Osteoblast (primary cell): ENCODE data around the gene VAX1. TPM values are rescaled to one million over a fixed set of nuclear protein-coding genes. Genes with fewer than 3 reads are reported as not detected.

ENCODE experiments used
- DNase-seq: peaks from one replicate; pipeline ENCODE4 v3.0.0; 2011; ENCODE audit warnings: low spot score, mixed read lengths; ENCODE audit not compliant: insufficient read length; ENCODE audit errors: missing footprints
- H2AFZ ChIP-seq: 2 replicates; pipeline ENCODE4 v1.6.0; 2011; ENCODE audit warnings: mild to moderate bottlenecking, low read length
- H3K27ac ChIP-seq: 2 replicates; pipeline ENCODE4 v1.5.1; 2011; ENCODE audit warnings: mild to moderate bottlenecking, low read depth, low read length, moderate library complexity
- H3K27me3 ChIP-seq: 2 replicates; pipeline ENCODE4 v1.6.0; 2012; ENCODE audit warnings: mild to moderate bottlenecking, control low read depth, inconsistent platforms, low read length, moderate library complexity; ENCODE audit not compliant: insufficient read depth
- H3K36me3 ChIP-seq: 2 replicates; pipeline ENCODE4 v1.5.1; 2011; ENCODE audit warnings: mild to moderate bottlenecking, low read length, control low read depth, moderate library complexity; ENCODE audit not compliant: insufficient read depth
- H3K4me1 ChIP-seq: 2 replicates; pipeline ENCODE4 v1.5.1; 2011; ENCODE audit warnings: mild to moderate bottlenecking, low read length, control low read depth, moderate library complexity; ENCODE audit not compliant: insufficient read depth
- H3K4me2 ChIP-seq: 2 replicates; pipeline ENCODE4 v1.6.0; 2011; ENCODE audit warnings: mild to moderate bottlenecking, low read length; ENCODE audit not compliant: insufficient read depth
- H3K4me3 ChIP-seq: fragments of 200-600 bp; sonication (generic); 3 replicates; pipeline ENCODE4 v1.5.1; 2012; ENCODE audit warnings: mild to moderate bottlenecking, low read length, inconsistent platforms; ENCODE audit not compliant: insufficient read depth
- H3K79me2 ChIP-seq: 2 replicates; pipeline ENCODE4 v1.6.0; 2012; ENCODE audit warnings: mild to moderate bottlenecking, low read length, control low read depth, inconsistent platforms; ENCODE audit not compliant: insufficient read depth
- H3K9me3 ChIP-seq: 2 replicates; pipeline ENCODE4 v1.5.1; 2011; ENCODE audit warnings: low read depth, low read length, control low read depth
- H4K20me1 ChIP-seq: 2 replicates; pipeline ENCODE4 v1.6.0; 2012; ENCODE audit warnings: mild to moderate bottlenecking, low read length, control low read depth; ENCODE audit not compliant: insufficient read depth
- CTCF ChIP-seq: IDR thresholded peaks from 2 replicates; pipeline ENCODE4 v1.5.1; 2011; ENCODE audit warnings: mild to moderate bottlenecking, low read depth, low read length, moderate library complexity; ENCODE audit errors: extremely low read depth
- total RNA-seq: library from RNA; depleted of rRNA; stranded (reverse); fragments of >200 nt; gene quantifications from 2 replicates; pipeline ENCODE4 v1.2.3, GENCODE V29; 2012

VAX1 gene
- total RNA-seq, 1 donor, result not detected

- DNase-seq, result peak; percentile 97
These were observed 30.0 kb upstream of the VAX1 start for GRCh38 chr10:117167789-117168674.

DNA sequence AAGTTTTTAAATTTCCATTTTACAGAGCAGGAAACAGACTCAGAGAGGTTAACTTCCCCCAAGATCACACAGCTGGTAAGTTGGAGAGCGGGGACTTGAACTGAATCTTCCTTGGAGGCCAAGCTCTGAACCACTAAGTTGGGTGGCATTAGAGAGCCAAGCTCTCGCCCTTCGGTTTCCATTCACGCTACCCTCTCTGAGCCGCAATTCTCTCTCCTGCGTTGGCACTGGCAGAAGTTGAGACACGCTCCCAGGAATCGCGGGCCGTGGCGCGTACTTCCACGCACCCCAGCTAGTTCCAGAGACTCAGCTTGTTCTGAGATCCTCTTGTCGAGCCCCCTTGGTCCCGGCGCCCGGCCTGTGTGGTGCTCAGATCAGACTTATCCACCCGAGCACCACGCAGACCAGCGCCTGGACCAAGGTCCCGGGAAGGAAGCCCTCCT is 29.3 kb upstream of the VAX1 start:
- Histone ChIP-seq H3K36me3 (no peaks in the 10 kb centered on the region), H3K9me3 (no peaks in the 10 kb centered on the region), H3K4me2 (peak overlapping the region; percentile 56), H3K27me3 (peaks cover 98% of the 10 kb centered on the region), H3K4me1 (no peaks in the 10 kb centered on the region), H3K79me2 (no peaks in the 10 kb centered on the region), H3K4me3 (no peak overlapping the region), H4K20me1 (peaks cover 3% of the 10 kb centered on the region), H2AFZ (no peak overlapping the region), H3K27ac (no peak overlapping the region)
- no peak for TF ChIP-seq CTCF
- DNase-seq, result peak; percentile 82

More at GRCh38 chr10:117167789-117168674, 30.0 kb upstream of the VAX1 start:
- H3K4me3 ChIP-seq, result peak overlapping the region; percentile 2
- H2AFZ ChIP-seq, result peak overlapping the region; percentile 42
- no peaks in the 10 kb centered on the region for H3K79me2 ChIP-seq
- H3K36me3 ChIP-seq, result no peaks in the 10 kb centered on the region
- H4K20me1 ChIP-seq, result peaks cover 3% of the 10 kb centered on the region
- TF ChIP-seq CTCF, result peak; percentile 58
- H3K27me3 ChIP-seq, result peaks cover 98% of the 10 kb centered on the region
- H3K27ac ChIP-seq, result no peak overlapping the region
- H3K4me2 ChIP-seq, result peak overlapping the region; percentile 56
- no peaks in the 10 kb centered on the region for H3K9me3 ChIP-seq
- H3K4me1 ChIP-seq, result no peaks in the 10 kb centered on the region

- Histone ChIP-seq H3K27me3 (peaks cover 98% of the 10 kb centered on the region), H3K36me3 (no peaks in the 10 kb centered on the region), H3K4me3 (no peak overlapping the region), H3K4me2 (no peak overlapping the region), H2AFZ (no peak overlapping the region), H3K4me1 (no peaks in the 10 kb centered on the region), H3K79me2 (no peaks in the 10 kb centered on the region), H4K20me1 (peaks cover 3% of the 10 kb centered on the region), H3K9me3 (no peaks in the 10 kb centered on the region), H3K27ac (no peak overlapping the region)
- no peak for TF ChIP-seq CTCF
- DNase-seq, result peak; percentile 71
These were observed 28.6 kb upstream of the VAX1 start for GRCh38 chr10:117166418-117167345.
